Neural cell (in vitro differentiated cells): ENCODE data around the gene SEMA6C.

Experiments
- EZH2 ChIP-seq: fragments of 200-600, 300-800 bp; shearing (Covaris generic), sonication (generic); IDR thresholded peaks from 2 replicates; pipeline ENCODE4 v1.6.1; 2014; ENCODE audit warnings: antibody characterized with exemption, low read length, borderline replicate concordance, mild to moderate bottlenecking; ENCODE audit not compliant: insufficient read depth, poor library complexity, severe bottlenecking
- TAF1 ChIP-seq: IDR thresholded peaks from 2 replicates; pipeline ENCODE4 v1.6.1; 2012; ENCODE audit warnings: low read depth
- TF ChIP-seq, protein P1 (sequence below): fragments of 450-650 bp; IDR thresholded peaks from 2 replicates; pipeline ENCODE4 v1.5.1; 2014; ENCODE audit warnings: antibody characterized with exemption, mild to moderate bottlenecking, moderate library complexity; ENCODE audit not compliant: poor library complexity, severe bottlenecking
- TF ChIP-seq, protein P2 (sequence below): IDR thresholded peaks from 2 replicates; pipeline ENCODE4 v1.6.1; 2012; ENCODE audit warnings: borderline replicate concordance

DNA sequence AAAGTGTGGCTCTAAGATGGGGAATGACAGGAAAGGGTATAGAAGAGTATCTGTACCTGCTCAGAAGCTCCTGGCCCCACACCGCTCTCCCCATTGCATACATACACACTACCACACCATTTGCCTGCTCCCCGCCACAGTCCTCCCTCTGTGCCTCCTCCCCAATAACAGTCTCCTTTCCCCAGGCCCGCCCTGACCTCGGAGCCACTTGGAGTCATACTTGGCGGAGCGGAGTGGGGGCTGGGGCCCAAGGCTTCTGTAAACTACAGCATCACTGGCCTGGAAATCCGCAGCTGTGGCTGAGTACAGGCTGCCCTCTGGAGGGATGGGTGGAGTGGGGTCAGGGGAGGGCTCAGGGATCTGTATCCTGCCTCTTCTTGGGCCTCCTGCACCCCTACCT, 8.6 kb downstream of the SEMA6C start:
- TF ChIP-seq, protein P1, sequence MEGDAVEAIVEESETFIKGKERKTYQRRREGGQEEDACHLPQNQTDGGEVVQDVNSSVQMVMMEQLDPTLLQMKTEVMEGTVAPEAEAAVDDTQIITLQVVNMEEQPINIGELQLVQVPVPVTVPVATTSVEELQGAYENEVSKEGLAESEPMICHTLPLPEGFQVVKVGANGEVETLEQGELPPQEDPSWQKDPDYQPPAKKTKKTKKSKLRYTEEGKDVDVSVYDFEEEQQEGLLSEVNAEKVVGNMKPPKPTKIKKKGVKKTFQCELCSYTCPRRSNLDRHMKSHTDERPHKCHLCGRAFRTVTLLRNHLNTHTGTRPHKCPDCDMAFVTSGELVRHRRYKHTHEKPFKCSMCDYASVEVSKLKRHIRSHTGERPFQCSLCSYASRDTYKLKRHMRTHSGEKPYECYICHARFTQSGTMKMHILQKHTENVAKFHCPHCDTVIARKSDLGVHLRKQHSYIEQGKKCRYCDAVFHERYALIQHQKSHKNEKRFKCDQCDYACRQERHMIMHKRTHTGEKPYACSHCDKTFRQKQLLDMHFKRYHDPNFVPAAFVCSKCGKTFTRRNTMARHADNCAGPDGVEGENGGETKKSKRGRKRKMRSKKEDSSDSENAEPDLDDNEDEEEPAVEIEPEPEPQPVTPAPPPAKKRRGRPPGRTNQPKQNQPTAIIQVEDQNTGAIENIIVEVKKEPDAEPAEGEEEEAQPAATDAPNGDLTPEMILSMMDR = no peak
- TF ChIP-seq EZH2 = no peak
- TF ChIP-seq, protein P2, sequence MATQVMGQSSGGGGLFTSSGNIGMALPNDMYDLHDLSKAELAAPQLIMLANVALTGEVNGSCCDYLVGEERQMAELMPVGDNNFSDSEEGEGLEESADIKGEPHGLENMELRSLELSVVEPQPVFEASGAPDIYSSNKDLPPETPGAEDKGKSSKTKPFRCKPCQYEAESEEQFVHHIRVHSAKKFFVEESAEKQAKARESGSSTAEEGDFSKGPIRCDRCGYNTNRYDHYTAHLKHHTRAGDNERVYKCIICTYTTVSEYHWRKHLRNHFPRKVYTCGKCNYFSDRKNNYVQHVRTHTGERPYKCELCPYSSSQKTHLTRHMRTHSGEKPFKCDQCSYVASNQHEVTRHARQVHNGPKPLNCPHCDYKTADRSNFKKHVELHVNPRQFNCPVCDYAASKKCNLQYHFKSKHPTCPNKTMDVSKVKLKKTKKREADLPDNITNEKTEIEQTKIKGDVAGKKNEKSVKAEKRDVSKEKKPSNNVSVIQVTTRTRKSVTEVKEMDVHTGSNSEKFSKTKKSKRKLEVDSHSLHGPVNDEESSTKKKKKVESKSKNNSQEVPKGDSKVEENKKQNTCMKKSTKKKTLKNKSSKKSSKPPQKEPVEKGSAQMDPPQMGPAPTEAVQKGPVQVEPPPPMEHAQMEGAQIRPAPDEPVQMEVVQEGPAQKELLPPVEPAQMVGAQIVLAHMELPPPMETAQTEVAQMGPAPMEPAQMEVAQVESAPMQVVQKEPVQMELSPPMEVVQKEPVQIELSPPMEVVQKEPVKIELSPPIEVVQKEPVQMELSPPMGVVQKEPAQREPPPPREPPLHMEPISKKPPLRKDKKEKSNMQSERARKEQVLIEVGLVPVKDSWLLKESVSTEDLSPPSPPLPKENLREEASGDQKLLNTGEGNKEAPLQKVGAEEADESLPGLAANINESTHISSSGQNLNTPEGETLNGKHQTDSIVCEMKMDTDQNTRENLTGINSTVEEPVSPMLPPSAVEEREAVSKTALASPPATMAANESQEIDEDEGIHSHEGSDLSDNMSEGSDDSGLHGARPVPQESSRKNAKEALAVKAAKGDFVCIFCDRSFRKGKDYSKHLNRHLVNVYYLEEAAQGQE = no peak
- no peak for TF ChIP-seq TAF1
